ENCODE measurements around the gene NOL3. TPM values are rescaled to one million over a fixed set of nuclear protein-coding genes. Genes with fewer than 3 reads are reported as not detected.

NOL3 gene
- polyA plus RNA-seq, 1 of the 3 experiments (the other 2 are of a cell fraction), result 34.1 TPM

DNA sequence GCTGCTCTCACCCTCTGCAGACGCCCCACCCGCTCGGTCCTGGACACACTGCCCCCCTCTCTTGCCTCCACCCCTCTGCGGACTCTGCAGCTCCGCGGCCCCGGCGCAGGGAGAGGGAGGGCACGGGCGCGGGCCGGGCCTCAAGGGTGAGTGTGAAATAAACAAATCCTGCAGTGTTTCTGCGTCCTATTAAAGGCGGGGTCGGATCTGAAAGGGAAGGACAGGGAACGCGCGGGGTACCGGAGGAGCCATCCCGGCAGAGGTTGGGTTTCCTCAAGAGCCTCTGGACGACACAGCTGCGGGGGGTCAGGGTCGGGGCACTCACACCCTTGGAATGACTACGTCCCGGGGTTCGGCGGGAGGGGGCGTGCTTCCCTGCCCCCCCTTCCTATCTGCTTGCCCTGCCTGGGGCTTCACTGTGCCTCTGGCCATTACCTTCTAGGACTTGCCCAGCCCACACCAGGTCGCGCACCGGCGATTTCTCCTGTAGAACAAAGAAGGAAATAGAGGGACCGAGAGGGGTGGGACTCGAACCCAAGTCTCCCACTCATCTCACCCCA is 6.3 kb upstream of the NOL3 start:
- H3K9me3 ChIP-seq, result no peaks in the 10 kb centered on the region
- H3K9me2 ChIP-seq, result no peaks in the 10 kb centered on the region
- H3K27me3 ChIP-seq (ENCODE audit: insufficient read depth), result no peaks in the 10 kb centered on the region
- CTCF ChIA-PET, result interaction anchor here (1.1 to 14.2 kb wide), 10 partner anchors 9 to 210 kb away, joined by 4 to 470 read pairs (median 8); partner anchors contain the start of genes B3GNT9 and CBFB
- TF ChIP-seq POLR2AphosphoS5 (IDR thresholded peaks at IDR 0.05; ENCODE audit: low read depth, low read length), result no peak
- TF ChIP-seq FOXM1 (IDR thresholded peaks at IDR 0.05; ENCODE audit: low read depth), result no peak
- no peak for TF ChIP-seq GABPA (IDR thresholded peaks at IDR 0.05; ENCODE audit: low read depth)
- TF ChIP-seq MXI1 (IDR thresholded peaks at IDR 0.05; ENCODE audit: low read depth, low read length), result no peak
- TF ChIP-seq, protein P1, sequence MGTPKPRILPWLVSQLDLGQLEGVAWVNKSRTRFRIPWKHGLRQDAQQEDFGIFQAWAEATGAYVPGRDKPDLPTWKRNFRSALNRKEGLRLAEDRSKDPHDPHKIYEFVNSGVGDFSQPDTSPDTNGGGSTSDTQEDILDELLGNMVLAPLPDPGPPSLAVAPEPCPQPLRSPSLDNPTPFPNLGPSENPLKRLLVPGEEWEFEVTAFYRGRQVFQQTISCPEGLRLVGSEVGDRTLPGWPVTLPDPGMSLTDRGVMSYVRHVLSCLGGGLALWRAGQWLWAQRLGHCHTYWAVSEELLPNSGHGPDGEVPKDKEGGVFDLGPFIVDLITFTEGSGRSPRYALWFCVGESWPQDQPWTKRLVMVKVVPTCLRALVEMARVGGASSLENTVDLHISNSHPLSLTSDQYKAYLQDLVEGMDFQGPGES (IDR thresholded peaks at IDR 0.05; ENCODE audit: low read depth, low read length), result no peak
- no peak for TF ChIP-seq GATA2 (CRISPR knock-in tag; IDR thresholded peaks at IDR 0.05)
- no peak for TF ChIP-seq RAD21 (IDR thresholded peaks at IDR 0.05; ENCODE audit: low read length)
- TF ChIP-seq RXRA (IDR thresholded peaks at IDR 0.05; ENCODE audit: borderline replicate concordance, low read depth), result no peak
- TF ChIP-seq EZH2phosphoT487 (IDR thresholded peaks at IDR 0.05; ENCODE audit: borderline replicate concordance, low read depth), result no peak
- TF ChIP-seq TCF12 (IDR thresholded peaks at IDR 0.05), result no peak
- no peak for TF ChIP-seq RFX5 (IDR thresholded peaks at IDR 0.05; ENCODE audit: low read length)
- TF ChIP-seq, protein P2, sequence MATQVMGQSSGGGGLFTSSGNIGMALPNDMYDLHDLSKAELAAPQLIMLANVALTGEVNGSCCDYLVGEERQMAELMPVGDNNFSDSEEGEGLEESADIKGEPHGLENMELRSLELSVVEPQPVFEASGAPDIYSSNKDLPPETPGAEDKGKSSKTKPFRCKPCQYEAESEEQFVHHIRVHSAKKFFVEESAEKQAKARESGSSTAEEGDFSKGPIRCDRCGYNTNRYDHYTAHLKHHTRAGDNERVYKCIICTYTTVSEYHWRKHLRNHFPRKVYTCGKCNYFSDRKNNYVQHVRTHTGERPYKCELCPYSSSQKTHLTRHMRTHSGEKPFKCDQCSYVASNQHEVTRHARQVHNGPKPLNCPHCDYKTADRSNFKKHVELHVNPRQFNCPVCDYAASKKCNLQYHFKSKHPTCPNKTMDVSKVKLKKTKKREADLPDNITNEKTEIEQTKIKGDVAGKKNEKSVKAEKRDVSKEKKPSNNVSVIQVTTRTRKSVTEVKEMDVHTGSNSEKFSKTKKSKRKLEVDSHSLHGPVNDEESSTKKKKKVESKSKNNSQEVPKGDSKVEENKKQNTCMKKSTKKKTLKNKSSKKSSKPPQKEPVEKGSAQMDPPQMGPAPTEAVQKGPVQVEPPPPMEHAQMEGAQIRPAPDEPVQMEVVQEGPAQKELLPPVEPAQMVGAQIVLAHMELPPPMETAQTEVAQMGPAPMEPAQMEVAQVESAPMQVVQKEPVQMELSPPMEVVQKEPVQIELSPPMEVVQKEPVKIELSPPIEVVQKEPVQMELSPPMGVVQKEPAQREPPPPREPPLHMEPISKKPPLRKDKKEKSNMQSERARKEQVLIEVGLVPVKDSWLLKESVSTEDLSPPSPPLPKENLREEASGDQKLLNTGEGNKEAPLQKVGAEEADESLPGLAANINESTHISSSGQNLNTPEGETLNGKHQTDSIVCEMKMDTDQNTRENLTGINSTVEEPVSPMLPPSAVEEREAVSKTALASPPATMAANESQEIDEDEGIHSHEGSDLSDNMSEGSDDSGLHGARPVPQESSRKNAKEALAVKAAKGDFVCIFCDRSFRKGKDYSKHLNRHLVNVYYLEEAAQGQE (IDR thresholded peaks at IDR 0.05; ENCODE audit: low read depth, low read length), result no peak
- TF ChIP-seq RCOR1 (IDR thresholded peaks at IDR 0.05; ENCODE audit: low read length), result no peak
- no peak for TF ChIP-seq SIN3A (IDR thresholded peaks at IDR 0.05; ENCODE audit: borderline replicate concordance, low read depth, low read length)
- TF ChIP-seq JUND (IDR thresholded peaks at IDR 0.05), result no peak
- TF ChIP-seq FOSL2 (IDR thresholded peaks at IDR 0.05; ENCODE audit: borderline replicate concordance, low read depth), result no peak
- H3K36me3 ChIP-seq (replicated peaks in 1 of 2; ENCODE audit: control insufficient read depth in 1 of 2, insufficient read depth in 2 of 2, low read length in 1 of 2), result no peaks in the 10 kb centered on the region
- peak overlapping the region in 1 of 2 experiments; percentile 49; a peak in 2 of 4 replicates for H3K4me3 ChIP-seq (ENCODE audit: low read depth in 2 of 2, low read length in 1 of 2)
- 46% methylated on average over 28 of the region's 34 CpGs for WGBS (ENCODE audit: low lambda C conversion rate)
- H4K20me1 ChIP-seq (ENCODE audit: insufficient read depth), result no peaks in the 10 kb centered on the region
- peaks cover 14% of the 10 kb centered on the region for H3F3A ChIP-seq (replicated peaks; ENCODE audit: insufficient read depth)
- no peak overlapping the region for H2AFZ ChIP-seq (ENCODE audit: low read depth)
- no peak overlapping the region for H3K4me2 ChIP-seq
- H3K79me2 ChIP-seq (ENCODE audit: insufficient read depth), result no peaks in the 10 kb centered on the region
- H3K27ac ChIP-seq (ENCODE audit: low read depth in 2 of 2, low read length in 1 of 2), result peak overlapping the region in 1 of 2 experiments; percentile 90; a peak in 2 of 4 replicates
- POLR2A ChIA-PET, result interaction anchor here (0.6 to 3.9 kb wide), 6 partner anchors 10 to 30 kb away, joined by 3 to 37 read pairs (median 5); partner anchors contain the start of gene B3GNT9
- peak; percentile 77 for DNase-seq
- H3K4me1 ChIP-seq (ENCODE audit: control insufficient read depth in 1 of 2, insufficient read depth in 2 of 2, low read depth in 1 of 2, low read length in 1 of 2), result peaks cover 0 to 29% of the 10 kb centered on the region in 2 experiments; a peak in 1 of 4 replicates
- no peak overlapping the region for H3K9ac ChIP-seq
